Keratinocyte (primary cell): ENCODE data around the gene CTNND2. TPM values are rescaled to one million over a fixed set of nuclear protein-coding genes. Genes with fewer than 3 reads are reported as not detected.

Experiments used
- DNase-seq: peaks from one replicate; pipeline ENCODE4 v3.0.0-alpha.2; 2011; ENCODE audit warnings: low read depth, missing footprints, low spot score
- FAIRE-seq: peaks from 2 replicates; lab custom pipeline; 2011; peaks lifted over from hg19 to GRCh38; lab: Jason Lieb, UNC
- H2AFZ ChIP-seq: 2 replicates; pipeline ENCODE4 v1.6.0; 2012; ENCODE audit warnings: low read length, control low read depth, inconsistent platforms; ENCODE audit not compliant: control insufficient read depth
- H3K27ac ChIP-seq: 2 replicates; pipeline ENCODE4 v1.5.1; 2011; ENCODE audit warnings: low read length; ENCODE audit not compliant: control insufficient read depth, insufficient read depth
- H3K27me3 ChIP-seq: 3 replicates; pipeline ENCODE4 v1.6.0; 2011; ENCODE audit warnings: low read length; ENCODE audit not compliant: control insufficient read depth, insufficient read depth; ENCODE audit errors: extremely low read depth
- H3K36me3 ChIP-seq, 2 experiments: 2 replicates in 1 of 2; 3 replicates in 1 of 2; pipeline ENCODE4 v1.5.1; 2011; ENCODE audit warnings: low read length in 2 of 2, mild to moderate bottlenecking in 1 of 2; ENCODE audit not compliant: control insufficient read depth in 2 of 2, insufficient read depth in 2 of 2; ENCODE audit errors: extremely low read depth in 1 of 2
- H3K4me1 ChIP-seq: 3 replicates; pipeline ENCODE4 v1.5.1; 2011; ENCODE audit warnings: low read length; ENCODE audit not compliant: control insufficient read depth, insufficient read depth; ENCODE audit errors: extremely low read depth
- H3K4me2 ChIP-seq: 3 replicates; pipeline ENCODE4 v1.6.0; 2011; ENCODE audit warnings: low read depth, low read length; ENCODE audit not compliant: control insufficient read depth, insufficient read depth; ENCODE audit errors: extremely low read depth
- H3K4me3 ChIP-seq, 3 experiments: fragments of 200-600 bp in 1 of 3; sonication (generic) in 1 of 3; 2 replicates in 2 of 3; 3 replicates in 1 of 3; pipeline ENCODE4 v1.5.1; 2011 to 2016; ENCODE audit warnings: low read length in 3 of 3, mild to moderate bottlenecking in 3 of 3, control low read depth in 2 of 3, inconsistent platforms in 1 of 3, low read depth in 1 of 3, mixed read lengths in 1 of 3, mixed run types in 1 of 3, moderate library complexity in 1 of 3; ENCODE audit not compliant: control insufficient read depth in 2 of 3, insufficient read depth in 2 of 3; ENCODE audit errors: extremely low read depth in 1 of 3
- H3K79me2 ChIP-seq: 2 replicates; pipeline ENCODE4 v1.6.0; 2012; ENCODE audit warnings: low read length; ENCODE audit not compliant: control insufficient read depth, insufficient read depth
- H3K9ac ChIP-seq: 3 replicates; pipeline ENCODE4 v1.6.0; 2011; ENCODE audit warnings: low read length; ENCODE audit not compliant: control insufficient read depth, insufficient read depth; ENCODE audit errors: extremely low read depth
- H3K9me1 ChIP-seq: 3 replicates; pipeline ENCODE4 v1.6.0; 2011; ENCODE audit warnings: low read length; ENCODE audit not compliant: control insufficient read depth, insufficient read depth; ENCODE audit errors: extremely low read depth
- H3K9me3 ChIP-seq: 2 replicates; pipeline ENCODE4 v1.5.1; 2012; ENCODE audit warnings: low read depth, low read length; ENCODE audit not compliant: control insufficient read depth
- H4K20me1 ChIP-seq: 3 replicates; pipeline ENCODE4 v1.6.0; 2011; ENCODE audit warnings: low read length; ENCODE audit not compliant: control insufficient read depth, insufficient read depth; ENCODE audit errors: extremely low read depth
- CTCF ChIP-seq, 3 experiments: IDR thresholded peaks in 1 of 3; conservative IDR thresholded peaks in 1 of 3; optimal IDR thresholded peaks in 1 of 3; 2 replicates in 2 of 3; 3 replicates in 1 of 3; pipeline versions ENCODE3 to v1.5.1; 2011; ENCODE audit warnings: low read length in 3 of 3, mild to moderate bottlenecking in 3 of 3, moderate library complexity in 2 of 3, control low read depth in 1 of 3, inconsistent platforms in 1 of 3; ENCODE audit not compliant: insufficient read depth in 2 of 3; ENCODE audit errors: extremely low read depth in 1 of 3
- EZH2 ChIP-seq: IDR thresholded peaks from one replicate; pipeline ENCODE4 v1.6.1; 2012; ENCODE audit warnings: inconsistent platforms, mild to moderate bottlenecking, low read length, moderate library complexity
- dilution Hi-C: fragments of 300-500 bp; cut with MboI; formaldehyde crosslinking; loops from one replicate; pipeline ENCODE4 v1.7.0; 2020; ENCODE audit warnings: low sequenced_read_pairs; ENCODE audit not compliant: extremely low pct_ligation_motif_present
- polyA plus RNA-seq, 5 experiments: library from polyadenylated mRNA; depleted of rRNA in 3 of 5; stranded (reverse) in 3 of 5; stranded (forward) in 1 of 5; unstranded in 1 of 5; fragments of >200 nt; gene quantifications; 1 replicate in 1 of 5; 2 replicates in 3 of 5; 3 replicates in 1 of 5; pipeline versions ENCODE4 v1.2.1 to v1.2.3, GENCODE V29; 2011 to 2012; ENCODE audit warnings: missing spikeins in 2 of 5, low read depth in 1 of 5, low replicate concordance in 1 of 5

The CTNND2 gene
- polyA plus RNA-seq, 1 donor (not counting 4 experiments of a cell fraction or from before 2014, with no cell fraction given): not detected

GRCh38 chr5:11809407-11809806 is 94.8 kb downstream of the CTNND2 start:
- no peaks in the 10 kb centered on the region for H3K79me2 ChIP-seq
- no peak overlapping the region for H3K4me2 ChIP-seq
- TF ChIP-seq CTCF (optimal IDR thresholded peaks at IDR 0.05 in 1 of 3, IDR thresholded peaks at IDR 0.05 in 1 of 3, conservative IDR thresholded peaks at IDR 0.05 in 1 of 3; ENCODE audit: extremely low read depth in 1 of 3, insufficient read depth in 2 of 3, low read length in 3 of 3) (no peak), EZH2 (no peak)
- H3K4me3 ChIP-seq: no peak overlapping the region
- no peaks in the 10 kb centered on the region for H3K9me3 ChIP-seq
- no peaks in the 10 kb centered on the region for H3K36me3 ChIP-seq
- H3K9ac ChIP-seq: no peak overlapping the region
- no peaks in the 10 kb centered on the region for H4K20me1 ChIP-seq
- H3K27me3 ChIP-seq: no peaks in the 10 kb centered on the region
- dilution Hi-C loops: no loop called here
- H2AFZ ChIP-seq: no peak overlapping the region
- no peak overlapping the region for H3K27ac ChIP-seq
- no peaks in the 10 kb centered on the region for H3K4me1 ChIP-seq
- FAIRE-seq: no peak
- no peak for DNase-seq
- H3K9me1 ChIP-seq: no peaks in the 10 kb centered on the region

- dilution Hi-C loops: no loop called here
- Histone ChIP-seq H3K27me3 (no peaks in the 10 kb centered on the region), H3K36me3 (no peaks in the 10 kb centered on the region), H3K9me3 (no peaks in the 10 kb centered on the region), H4K20me1 (no peaks in the 10 kb centered on the region), H3K4me1 (no peaks in the 10 kb centered on the region), H3K9me1 (no peaks in the 10 kb centered on the region), H3K4me3 (no peak overlapping the region), H2AFZ (no peak overlapping the region), H3K4me2 (no peak overlapping the region), H3K9ac (no peak overlapping the region), H3K27ac (no peak overlapping the region), H3K79me2 (no peaks in the 10 kb centered on the region)
- DNase-seq (no peak), FAIRE-seq (no peak)
- TF ChIP-seq EZH2 (no peak), CTCF (optimal IDR thresholded peaks at IDR 0.05 in 1 of 3, IDR thresholded peaks at IDR 0.05 in 1 of 3, conservative IDR thresholded peaks at IDR 0.05 in 1 of 3; ENCODE audit: extremely low read depth in 1 of 3, insufficient read depth in 2 of 3, low read length in 3 of 3) (no peak)
Measured at GRCh38 chr5:11803436-11803835, 100.8 kb downstream of the CTNND2 start.
